ENCODE results near the gene HOXA5.

The HOXA5 gene

DNA sequence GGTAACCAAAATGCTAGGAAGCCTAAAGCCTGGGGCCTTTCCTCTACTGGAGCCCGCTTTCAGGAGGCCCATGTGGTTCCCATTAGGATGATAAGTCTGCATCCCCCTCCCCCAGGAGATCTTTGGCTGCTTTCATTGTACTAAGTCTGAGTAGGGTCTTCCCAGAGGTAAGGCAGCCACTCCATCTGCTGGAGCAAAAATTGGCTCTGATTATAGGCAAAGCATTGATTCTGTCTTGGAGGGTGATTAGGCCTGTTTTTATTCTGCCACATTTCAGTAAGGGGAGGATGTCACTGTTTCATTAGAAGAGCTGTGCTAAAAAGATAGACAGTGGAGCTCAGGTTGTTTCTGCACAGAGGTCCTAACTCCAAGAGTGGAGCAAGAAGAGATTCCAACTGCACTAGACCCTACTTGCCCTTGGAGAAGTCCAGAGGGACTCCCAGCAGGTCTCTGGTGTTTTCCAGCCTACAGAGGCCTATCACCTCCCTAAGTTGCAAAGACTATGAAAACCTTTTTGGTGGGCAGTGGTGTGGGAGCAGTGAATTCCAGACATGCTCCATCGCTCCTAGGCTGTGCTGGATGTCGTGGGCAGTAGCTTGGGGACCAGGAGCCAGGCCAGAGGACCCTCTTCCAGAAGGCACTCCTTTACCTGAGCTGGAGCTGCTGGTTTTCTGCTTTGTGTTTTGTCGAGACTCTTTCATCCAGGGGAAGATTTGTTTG, 33.9 kb downstream of the HOXA5 start:
- TF ChIP-seq, protein P1, sequence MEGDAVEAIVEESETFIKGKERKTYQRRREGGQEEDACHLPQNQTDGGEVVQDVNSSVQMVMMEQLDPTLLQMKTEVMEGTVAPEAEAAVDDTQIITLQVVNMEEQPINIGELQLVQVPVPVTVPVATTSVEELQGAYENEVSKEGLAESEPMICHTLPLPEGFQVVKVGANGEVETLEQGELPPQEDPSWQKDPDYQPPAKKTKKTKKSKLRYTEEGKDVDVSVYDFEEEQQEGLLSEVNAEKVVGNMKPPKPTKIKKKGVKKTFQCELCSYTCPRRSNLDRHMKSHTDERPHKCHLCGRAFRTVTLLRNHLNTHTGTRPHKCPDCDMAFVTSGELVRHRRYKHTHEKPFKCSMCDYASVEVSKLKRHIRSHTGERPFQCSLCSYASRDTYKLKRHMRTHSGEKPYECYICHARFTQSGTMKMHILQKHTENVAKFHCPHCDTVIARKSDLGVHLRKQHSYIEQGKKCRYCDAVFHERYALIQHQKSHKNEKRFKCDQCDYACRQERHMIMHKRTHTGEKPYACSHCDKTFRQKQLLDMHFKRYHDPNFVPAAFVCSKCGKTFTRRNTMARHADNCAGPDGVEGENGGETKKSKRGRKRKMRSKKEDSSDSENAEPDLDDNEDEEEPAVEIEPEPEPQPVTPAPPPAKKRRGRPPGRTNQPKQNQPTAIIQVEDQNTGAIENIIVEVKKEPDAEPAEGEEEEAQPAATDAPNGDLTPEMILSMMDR (IDR thresholded peaks at IDR 0.05; ENCODE audit: low read length) = no peak
- TF ChIP-seq EZH2 (optimal IDR thresholded peaks at IDR 0.05; ENCODE audit: low read depth, low read length) (no peak), EZH2phosphoT487 (IDR thresholded peaks at IDR 0.05; ENCODE audit: low read length) (no peak)

DNA sequence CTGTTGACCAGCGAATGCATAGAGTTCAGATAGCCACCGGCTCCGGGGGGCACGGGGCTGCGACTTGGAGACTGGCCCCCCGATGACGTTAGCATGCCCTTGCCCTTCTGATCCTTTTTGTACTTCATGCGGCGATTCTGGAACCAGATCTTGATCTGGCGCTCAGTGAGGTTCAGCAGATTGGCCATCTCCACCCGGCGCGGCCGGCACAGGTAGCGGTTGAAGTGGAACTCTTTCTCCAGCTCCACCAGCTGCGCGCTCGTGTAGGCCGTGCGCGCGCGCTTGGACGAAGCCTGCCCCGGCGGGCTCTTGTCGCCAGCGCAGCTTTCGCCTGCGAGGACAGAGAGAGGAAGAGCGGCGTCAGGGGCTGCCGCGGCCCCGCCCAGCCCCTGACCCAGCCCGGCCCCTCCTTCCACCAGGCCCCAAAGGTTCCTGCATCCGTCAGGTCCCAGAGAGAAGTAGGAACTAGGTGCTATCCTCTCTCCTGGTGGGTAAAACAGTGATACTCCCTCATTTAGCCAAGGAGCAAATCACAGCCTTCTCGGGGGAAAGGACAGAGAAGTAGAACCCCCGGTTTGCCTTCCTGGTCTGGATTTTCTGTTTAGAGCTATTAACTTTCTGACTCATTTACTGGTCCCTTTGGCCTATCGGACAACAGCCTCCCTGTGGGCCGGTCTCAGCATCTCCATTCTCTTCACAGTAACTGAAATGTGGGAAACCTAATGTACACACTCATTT, 34.9 kb downstream of the HOXA5 start:
- H3K27ac ChIP-seq (ENCODE audit: low read length) = no peak overlapping the region
- H3K36me3 ChIP-seq (replicated peaks; ENCODE audit: insufficient read depth, low read length) = no peaks in the 10 kb centered on the region
- H3K4me3 ChIP-seq (ENCODE audit: low read length) = no peak overlapping the region
- no peaks in the 10 kb centered on the region for H4K20me1 ChIP-seq (ENCODE audit: insufficient read depth, low read length)
- no peak for DNase-seq
- TF ChIP-seq EZH2phosphoT487 (IDR thresholded peaks at IDR 0.05; ENCODE audit: low read length) (no peak), EZH2 (optimal IDR thresholded peaks at IDR 0.05; ENCODE audit: low read depth, low read length) (no peak)
- TF ChIP-seq, protein P1 (IDR thresholded peaks at IDR 0.05; ENCODE audit: low read length) = no peak
- H2AFZ ChIP-seq (ENCODE audit: low read length) = no peak overlapping the region
- no peak overlapping the region for H3K9ac ChIP-seq (ENCODE audit: low read length)
- no peaks in the 10 kb centered on the region for H3K4me1 ChIP-seq (ENCODE audit: low read length)
- H3K27me3 ChIP-seq (replicated peaks; ENCODE audit: insufficient read depth, low read length) = peaks cover 49% of the 10 kb centered on the region
- H3K9me2 ChIP-seq (replicated peaks; ENCODE audit: insufficient read depth, low read length) = no peaks in the 10 kb centered on the region
- H3F3A ChIP-seq (ENCODE audit: insufficient read depth, low read length) = no peaks in the 10 kb centered on the region
- H3K9me3 ChIP-seq (replicated peaks; ENCODE audit: insufficient read depth, low read length) = no peaks in the 10 kb centered on the region
- no peaks in the 10 kb centered on the region for H3K79me2 ChIP-seq (ENCODE audit: low read length)
- no peak overlapping the region for H3K4me2 ChIP-seq (ENCODE audit: low read depth, low read length)

More for the DNA sequence above, 33.9 kb downstream of the HOXA5 start:
- no peaks in the 10 kb centered on the region for H3F3A ChIP-seq (ENCODE audit: insufficient read depth, low read length)
- no peaks in the 10 kb centered on the region for H4K20me1 ChIP-seq (ENCODE audit: insufficient read depth, low read length)
- no peaks in the 10 kb centered on the region for H3K79me2 ChIP-seq (ENCODE audit: low read length)
- H3K9me2 ChIP-seq (replicated peaks; ENCODE audit: insufficient read depth, low read length) = no peaks in the 10 kb centered on the region
- H3K4me2 ChIP-seq (ENCODE audit: low read depth, low read length) = no peak overlapping the region
- no peak overlapping the region for H2AFZ ChIP-seq (ENCODE audit: low read length)
- H3K4me3 ChIP-seq (ENCODE audit: low read length) = no peak overlapping the region
- H3K36me3 ChIP-seq (replicated peaks; ENCODE audit: insufficient read depth, low read length) = no peaks in the 10 kb centered on the region
- no peaks in the 10 kb centered on the region for H3K9me3 ChIP-seq (replicated peaks; ENCODE audit: insufficient read depth, low read length)
- no peak overlapping the region for H3K9ac ChIP-seq (ENCODE audit: low read length)
- H3K27me3 ChIP-seq (replicated peaks; ENCODE audit: insufficient read depth, low read length) = peaks cover 39% of the 10 kb centered on the region
- DNase-seq = no peak
- no peak overlapping the region for H3K27ac ChIP-seq (ENCODE audit: low read length)
- H3K4me1 ChIP-seq (ENCODE audit: low read length) = no peaks in the 10 kb centered on the region

- Histone ChIP-seq H3K4me1 (ENCODE audit: low read length) (no peaks in the 10 kb centered on the region), H3K9ac (ENCODE audit: low read length) (no peak overlapping the region), H3K27me3 (replicated peaks; ENCODE audit: insufficient read depth, low read length) (peaks cover 54% of the 10 kb centered on the region), H3K9me2 (replicated peaks; ENCODE audit: insufficient read depth, low read length) (no peaks in the 10 kb centered on the region), H3K79me2 (ENCODE audit: low read length) (no peaks in the 10 kb centered on the region), H2AFZ (ENCODE audit: low read length) (no peak overlapping the region), H3K4me2 (ENCODE audit: low read depth, low read length) (no peak overlapping the region), H3K27ac (ENCODE audit: low read length) (no peak overlapping the region), H3K36me3 (replicated peaks; ENCODE audit: insufficient read depth, low read length) (no peaks in the 10 kb centered on the region), H4K20me1 (ENCODE audit: insufficient read depth, low read length) (no peaks in the 10 kb centered on the region), H3F3A (ENCODE audit: insufficient read depth, low read length) (no peaks in the 10 kb centered on the region), H3K9me3 (replicated peaks; ENCODE audit: insufficient read depth, low read length) (no peaks in the 10 kb centered on the region), H3K4me3 (ENCODE audit: low read length) (no peak overlapping the region)
- DNase-seq = no peak
- TF ChIP-seq EZH2 (optimal IDR thresholded peaks at IDR 0.05; ENCODE audit: low read depth, low read length) (no peak), EZH2phosphoT487 (IDR thresholded peaks at IDR 0.05; ENCODE audit: low read length) (no peak)
- TF ChIP-seq, protein P1 (IDR thresholded peaks at IDR 0.05; ENCODE audit: low read length) = no peak
Observed at GRCh38 chr7:27107391-27108381, 35.8 kb downstream of the HOXA5 start.

Measured in MM.1S (cell line).